Dermis blood vessel endothelial cell (primary cell): Measurements from ENCODE around the gene MAML3. TPM values are rescaled to one million over a fixed set of nuclear protein-coding genes. Genes with fewer than 3 reads are reported as not detected.

ENCODE experiments used
- DNase-seq: peaks from one replicate; pipeline ENCODE4 v3.0.0; 2010
- total RNA-seq: library from RNA; depleted of rRNA; stranded (reverse); fragments of >200 nt; gene quantifications from 2 replicates; pipeline ENCODE4 v1.2.3, GENCODE V29; 2014

MAML3 gene
- total RNA-seq, 1 donor from 2014 or later: 5.6 TPM

- DNase-seq: no peak
Observed at GRCh38 chr4:139858436-139859205, 295.4 kb downstream of the MAML3 start.

- no peak for DNase-seq
Observed at GRCh38 chr4:139857977-139858376, 296.0 kb downstream of the MAML3 start.

- DNase-seq: peak; percentile 29
Observed at GRCh38 chr4:139857021-139857420, 297.0 kb downstream of the MAML3 start.

GRCh38 chr4:139854668-139855403, 299.1 kb downstream of the MAML3 start:
- DNase-seq: no peak

- DNase-seq: no peak
Observed at GRCh38 chr4:139853309-139853708, 300.7 kb downstream of the MAML3 start.

GRCh38 chr4:139852612-139853269, 301.2 kb downstream of the MAML3 start:
- DNase-seq: no peak

GRCh38 chr4:139851639-139852038, 302.3 kb downstream of the MAML3 start:
- no peak for DNase-seq

- DNase-seq: no peak
Observed at GRCh38 chr4:139851133-139851532, 302.9 kb downstream of the MAML3 start.

- DNase-seq: no peak
Observed at GRCh38 chr4:139849219-139849618, 304.8 kb downstream of the MAML3 start.

- DNase-seq: no peak
Observed at GRCh38 chr4:139848028-139848427, 306.0 kb downstream of the MAML3 start.

GRCh38 chr4:139847602-139848001, 306.4 kb downstream of the MAML3 start:
- no peak for DNase-seq

- DNase-seq: no peak
Observed at GRCh38 chr4:139846766-139847165, 307.2 kb downstream of the MAML3 start.

- no peak for DNase-seq
Observed at GRCh38 chr4:139845453-139846093, 308.4 kb downstream of the MAML3 start.

GRCh38 chr4:139844459-139845036, 309.4 kb downstream of the MAML3 start:
- DNase-seq: no peak

GRCh38 chr4:139844057-139844456, 309.9 kb downstream of the MAML3 start:
- no peak for DNase-seq

GRCh38 chr4:139843641-139844040, 310.3 kb downstream of the MAML3 start:
- no peak for DNase-seq

- DNase-seq: peak; percentile 25
Observed at GRCh38 chr4:139841464-139842195, 312.4 kb downstream of the MAML3 start.

- no peak for DNase-seq
Observed at GRCh38 chr4:139840773-139841172, 313.2 kb downstream of the MAML3 start.

- DNase-seq: no peak
Observed at GRCh38 chr4:139839403-139840031, 314.5 kb downstream of the MAML3 start.

- DNase-seq: no peak
Observed at GRCh38 chr4:139838811-139839210, 315.2 kb downstream of the MAML3 start.

- peak; percentile 38 for DNase-seq
Observed at GRCh38 chr4:139834981-139835391, 319.0 kb downstream of the MAML3 start.
